8988T (cell line): Measurements from ENCODE around the gene NRXN3.

ENCODE experiments used
- DNase-seq: peaks from one replicate; pipeline ENCODE4 v3.0.0; 2011

Gene NRXN3

GRCh38 chr14:79680087-79680486 is 1509.9 kb downstream of the NRXN3 start:
- DNase-seq: no peak

GRCh38 chr14:79686196-79686595 is 1516.0 kb downstream of the NRXN3 start:
- no peak for DNase-seq

- no peak for DNase-seq
Observed at GRCh38 chr14:79690960-79691359, 1520.8 kb downstream of the NRXN3 start.

GRCh38 chr14:79693935-79694334 is 1523.8 kb downstream of the NRXN3 start:
- no peak for DNase-seq

- no peak for DNase-seq
Observed at GRCh38 chr14:79695307-79695706, 1525.1 kb downstream of the NRXN3 start.

GRCh38 chr14:79698298-79698711 is 1528.1 kb downstream of the NRXN3 start:
- no peak for DNase-seq

GRCh38 chr14:79699206-79699605 is 1529.0 kb downstream of the NRXN3 start:
- DNase-seq: no peak

- DNase-seq: no peak
Observed at GRCh38 chr14:79701371-79701770, 1531.2 kb downstream of the NRXN3 start.

- DNase-seq: no peak
Observed at GRCh38 chr14:79702197-79702596, 1532.0 kb downstream of the NRXN3 start.

- DNase-seq: no peak
Observed at GRCh38 chr14:79703209-79703608, 1533.0 kb downstream of the NRXN3 start.

GRCh38 chr14:79704041-79704807 is 1534.1 kb downstream of the NRXN3 start:
- DNase-seq: no peak

- DNase-seq: no peak
Observed at GRCh38 chr14:79705126-79705894, 1535.1 kb downstream of the NRXN3 start.

GRCh38 chr14:79706382-79706781 is 1536.2 kb downstream of the NRXN3 start:
- DNase-seq: no peak

GRCh38 chr14:79708426-79709388 is 1538.5 kb downstream of the NRXN3 start:
- DNase-seq: no peak

- DNase-seq: no peak
Observed at GRCh38 chr14:79709573-79709972, 1539.4 kb downstream of the NRXN3 start.

GRCh38 chr14:79712302-79712950 is 1542.3 kb downstream of the NRXN3 start:
- no peak for DNase-seq

GRCh38 chr14:79721399-79722084 is 1551.4 kb downstream of the NRXN3 start:
- no peak for DNase-seq

GRCh38 chr14:79724934-79725717 is 1555.0 kb downstream of the NRXN3 start:
- no peak for DNase-seq

GRCh38 chr14:79727900-79728299 is 1557.7 kb downstream of the NRXN3 start:
- DNase-seq: no peak

- no peak for DNase-seq
Observed at GRCh38 chr14:79728331-79728730, 1558.2 kb downstream of the NRXN3 start.

GRCh38 chr14:79729731-79730130 is 1559.6 kb downstream of the NRXN3 start:
- DNase-seq: no peak
